Mucosa of descending colon (tissue), 3 donors: Measurements from ENCODE around the gene ALKBH8. TPM values are rescaled to one million over a fixed set of nuclear protein-coding genes. Genes with fewer than 3 reads are reported as not detected.
"Not testable (repeated sequence)": the region's sequence is repeated elsewhere in the genome, so short reads cannot be mapped to it uniquely, and the experiment has no call there.

ENCODE experiments used
- ATAC-seq: fragments of 200-7000 bp; cut with Tn5 transposase; one replicate; pipeline ENCODE4 v1.9.1; 2020; ENCODE audit warnings: mild to moderate bottlenecking, moderate library complexity
- DNase-seq, 3 donors: peaks; one replicate each; pipeline ENCODE4 v3.0.0-alpha.2; 2020
- H3K36me3 ChIP-seq: fragments of 200-600 bp; one replicate; pipeline ENCODE4 v1.8.0; 2021; ENCODE audit warnings: low read depth, mild to moderate bottlenecking
- H3K4me1 ChIP-seq: fragments of 200-600 bp; one replicate; pipeline ENCODE4 v1.8.0; 2021; ENCODE audit warnings: low read depth, mild to moderate bottlenecking
- H3K4me3 ChIP-seq: fragments of 200-600 bp; one replicate; pipeline ENCODE4 v1.8.0; 2021; ENCODE audit warnings: mild to moderate bottlenecking
- H3K9me3 ChIP-seq: fragments of 200-600 bp; one replicate; pipeline ENCODE4 v1.8.0; 2021; ENCODE audit warnings: mild to moderate bottlenecking
- intact Hi-C, 2 donors: fragments of 100-400 bp; cut with DNase I in 1 of 2; cut with micrococcal nuclease in 1 of 2; formaldehyde crosslinking; loops; one replicate each; pipeline versions ENCODE4 v1.11.0 to v1.11.1; 2022; cut with DNase I, micrococcal nuclease
- total RNA-seq, 3 donors: library from RNA; stranded (reverse); fragmentation: NEBNext Ultra II Directional in 2 of 3; extraction: Animal tissue kit (Norgen Biotek cat#: 25700) in 2 of 3; gene quantifications; one replicate each; pipeline versions ENCODE4 v1.2.1 to v1.2.4, GENCODE V29; 2021 to 2023
- TF ChIP-seq, protein P1 (sequence below): fragments of 200-600 bp; IDR thresholded peaks from one replicate; pipeline ENCODE4 v1.8.0; 2022; ENCODE audit warnings: antibody characterized with exemption, mild to moderate bottlenecking
- donor health status: DM: no; HTN: no; CAD: no; lungs with moderate emphysema.
- donor health status: DM: no; HTN: no; CAD: no.
- donor health status: DM: no; HTN: yes; CAD: no.

Gene ALKBH8
- total RNA-seq, 3 donors from 2014 or later: 5.3 to 6.1 (median 6.0) TPM

DNA sequence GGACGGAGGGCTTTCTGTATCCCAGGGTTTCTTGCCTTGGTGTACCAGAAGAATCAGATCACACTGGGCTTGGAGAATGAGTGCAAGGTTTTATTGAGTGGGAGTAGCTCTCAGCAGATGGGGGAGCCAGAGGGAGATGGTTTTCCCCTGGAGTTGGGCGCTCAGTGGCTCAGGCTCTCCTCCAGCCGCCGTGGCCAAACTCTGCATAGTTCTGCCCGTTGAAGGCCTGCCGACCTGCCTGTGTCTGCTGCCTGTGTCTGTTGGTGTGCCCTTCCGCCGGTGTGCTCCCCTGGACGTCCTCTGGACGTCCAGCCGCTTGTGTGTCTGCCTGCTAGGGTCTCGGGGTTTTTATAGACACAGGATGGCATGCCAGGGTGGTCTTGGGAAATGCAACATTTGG lies 4.5 kb upstream of the ALKBH8 start:
- Histone ChIP-seq H3K36me3 (no peaks in the 10 kb centered on the region), H3K9me3 (no peaks in the 10 kb centered on the region), H3K4me3 (no peak overlapping the region), H3K4me1 (no peaks in the 10 kb centered on the region)
- no peak for ATAC-seq
- intact Hi-C loops: loop anchor here in 1 of 2 donors (10.0 kb wide), 1 partner anchor 115 kb away; no protein-coding TSS in a partner anchor
- no peak for DNase-seq
- TF ChIP-seq, protein P1, sequence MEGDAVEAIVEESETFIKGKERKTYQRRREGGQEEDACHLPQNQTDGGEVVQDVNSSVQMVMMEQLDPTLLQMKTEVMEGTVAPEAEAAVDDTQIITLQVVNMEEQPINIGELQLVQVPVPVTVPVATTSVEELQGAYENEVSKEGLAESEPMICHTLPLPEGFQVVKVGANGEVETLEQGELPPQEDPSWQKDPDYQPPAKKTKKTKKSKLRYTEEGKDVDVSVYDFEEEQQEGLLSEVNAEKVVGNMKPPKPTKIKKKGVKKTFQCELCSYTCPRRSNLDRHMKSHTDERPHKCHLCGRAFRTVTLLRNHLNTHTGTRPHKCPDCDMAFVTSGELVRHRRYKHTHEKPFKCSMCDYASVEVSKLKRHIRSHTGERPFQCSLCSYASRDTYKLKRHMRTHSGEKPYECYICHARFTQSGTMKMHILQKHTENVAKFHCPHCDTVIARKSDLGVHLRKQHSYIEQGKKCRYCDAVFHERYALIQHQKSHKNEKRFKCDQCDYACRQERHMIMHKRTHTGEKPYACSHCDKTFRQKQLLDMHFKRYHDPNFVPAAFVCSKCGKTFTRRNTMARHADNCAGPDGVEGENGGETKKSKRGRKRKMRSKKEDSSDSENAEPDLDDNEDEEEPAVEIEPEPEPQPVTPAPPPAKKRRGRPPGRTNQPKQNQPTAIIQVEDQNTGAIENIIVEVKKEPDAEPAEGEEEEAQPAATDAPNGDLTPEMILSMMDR: no peak

DNA sequence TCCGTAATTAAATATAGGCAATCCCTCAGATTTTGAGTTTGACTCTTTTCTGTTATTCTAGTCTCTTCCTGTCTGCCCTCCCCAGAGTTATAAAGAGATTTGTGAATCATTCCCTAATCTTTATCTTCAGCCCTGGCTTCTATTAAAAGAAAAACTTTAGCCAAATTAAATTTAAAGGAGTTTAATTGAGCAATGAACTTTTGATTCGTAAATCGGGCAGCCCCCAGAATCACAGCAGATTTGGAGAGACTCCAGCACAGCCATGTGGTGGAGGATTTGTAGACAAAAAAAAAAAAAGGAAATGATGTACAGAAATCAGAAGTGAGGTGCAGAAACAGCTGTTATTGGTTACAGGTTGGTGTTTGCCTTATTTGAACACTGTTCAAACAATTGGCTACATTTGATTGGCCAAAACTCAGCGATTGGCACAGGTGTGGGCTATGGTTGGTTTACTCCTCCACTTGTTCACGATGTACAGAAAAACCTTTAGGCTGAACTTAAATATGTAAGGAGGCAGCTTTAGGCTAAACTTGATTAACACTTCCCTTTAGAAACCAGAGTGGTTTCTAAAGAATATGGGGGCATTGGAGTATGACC lies 2.3 kb upstream of the ALKBH8 start:
- no peaks in the 10 kb centered on the region for H3K4me1 ChIP-seq
- intact Hi-C loops: no loop called here
- ATAC-seq (no peak), DNase-seq (no peak)
- TF ChIP-seq, protein P1: no peak
- H3K4me3 ChIP-seq: no peak overlapping the region
- H3K36me3 ChIP-seq: no peaks in the 10 kb centered on the region
- H3K9me3 ChIP-seq: no peaks in the 10 kb centered on the region

DNA sequence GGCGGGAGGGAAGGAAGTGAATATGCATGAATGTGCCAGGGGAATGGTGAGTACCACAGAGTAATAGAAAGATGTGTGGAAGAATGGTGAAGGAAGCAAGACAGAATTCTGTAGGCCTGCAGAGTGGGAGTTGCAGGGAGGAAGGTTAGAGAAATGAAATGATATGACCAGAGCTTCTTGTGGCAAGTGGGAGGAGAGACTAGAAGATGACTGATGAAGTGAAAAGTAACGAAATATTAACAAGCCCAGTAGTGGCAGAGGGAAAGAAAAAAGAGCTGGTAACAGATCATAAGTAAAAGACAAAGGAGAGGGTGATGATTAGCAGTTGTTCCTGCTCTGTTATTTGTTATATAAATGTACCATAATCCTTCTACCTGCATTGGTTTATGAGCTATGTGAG lies 1.0 kb upstream of the ALKBH8 start:
- Histone ChIP-seq H3K36me3 (no peaks in the 10 kb centered on the region), H3K9me3 (no peaks in the 10 kb centered on the region), H3K4me3 (no peak overlapping the region), H3K4me1 (no peaks in the 10 kb centered on the region)
- TF ChIP-seq, protein P1: no peak
- no peak for ATAC-seq
- intact Hi-C loops: no loop called here
- no peak for DNase-seq

DNA sequence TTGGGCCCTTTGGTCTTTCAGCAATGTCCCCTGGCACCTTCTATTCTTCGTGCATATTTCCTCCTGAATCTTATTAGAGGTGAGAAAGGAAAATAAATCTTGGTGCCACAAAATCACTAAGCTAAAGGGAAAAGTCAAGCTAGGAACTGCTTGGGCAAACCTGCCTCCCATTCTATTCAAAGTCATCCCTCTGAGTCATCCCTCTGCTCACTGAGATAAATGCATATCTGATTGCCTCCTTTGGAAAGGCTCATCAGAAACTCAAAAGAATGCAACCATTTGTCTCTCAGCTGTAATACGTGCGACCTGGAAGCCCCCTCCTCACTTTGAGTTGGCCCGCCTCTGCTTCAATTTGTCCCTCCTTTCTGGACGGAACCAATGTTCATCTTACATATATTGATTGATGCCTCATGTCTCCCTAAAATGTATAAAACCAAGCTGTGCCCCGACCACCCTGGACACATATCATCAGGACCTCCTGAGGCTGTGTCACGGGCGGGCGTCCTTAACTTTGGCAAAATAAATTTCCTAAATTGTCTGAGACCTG lies 493 bp upstream of the ALKBH8 start:
- DNase-seq, H3K9me3 ChIP-seq, ATAC-seq, H3K4me1 ChIP-seq, intact Hi-C loops, H3K36me3 ChIP-seq: not testable (repeated sequence)
- peak overlapping the region; percentile 53 for H3K4me3 ChIP-seq

DNA sequence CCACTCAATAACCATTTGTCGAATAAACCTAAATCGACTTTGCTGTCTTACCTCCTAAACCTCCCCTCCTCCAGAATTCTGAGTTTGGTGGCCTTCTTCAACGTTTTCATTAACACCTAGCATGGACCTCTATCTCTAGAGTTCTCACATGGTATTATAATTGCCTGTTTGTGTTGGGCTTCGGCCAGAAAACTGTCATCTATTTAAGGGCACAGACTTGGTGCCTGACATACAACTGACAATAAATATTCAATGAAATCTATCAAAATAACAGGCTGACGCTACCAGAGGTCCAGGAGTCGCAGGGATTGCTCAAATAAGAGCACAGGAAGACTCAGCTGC lies 687 bp downstream of the ALKBH8 start:
- ATAC-seq: peak; percentile 40
- no peaks in the 10 kb centered on the region for H3K36me3 ChIP-seq
- H3K4me3 ChIP-seq: peak overlapping the region; percentile 53
- H3K4me1 ChIP-seq: no peaks in the 10 kb centered on the region
- intact Hi-C loops: no loop called here
- peak in 1 of 3 donors; percentile 65 for DNase-seq
- TF ChIP-seq, protein P1: no peak
- H3K9me3 ChIP-seq: no peaks in the 10 kb centered on the region

DNA sequence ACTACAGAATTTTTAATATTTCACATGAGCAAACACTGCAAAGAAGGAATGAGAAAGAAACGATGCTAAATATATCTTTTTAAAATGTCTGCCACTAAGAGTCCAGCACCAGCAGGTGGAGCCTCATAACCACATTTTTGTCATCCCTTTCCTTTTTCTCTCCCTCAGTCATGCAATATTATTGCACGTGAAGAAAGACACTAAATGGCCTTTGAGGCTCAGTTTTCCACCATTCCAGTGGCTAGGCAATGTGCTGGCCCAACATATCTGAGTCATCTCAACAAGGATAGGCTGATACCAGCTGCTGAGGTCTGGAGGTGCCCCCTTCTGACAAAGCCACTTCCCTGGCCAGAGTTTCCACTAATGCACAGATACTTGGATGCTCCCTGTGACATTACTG lies 1.8 kb downstream of the ALKBH8 start:
- peak; percentile 15 for ATAC-seq
- no peaks in the 10 kb centered on the region for H3K36me3 ChIP-seq

More for the DNA sequence above, 1.8 kb downstream of the ALKBH8 start:
- intact Hi-C loops: no loop called here
- no peaks in the 10 kb centered on the region for H3K4me1 ChIP-seq
- no peak overlapping the region for H3K4me3 ChIP-seq
- no peaks in the 10 kb centered on the region for H3K9me3 ChIP-seq
- peak in 1 of 3 donors; percentile 47 for DNase-seq
- TF ChIP-seq, protein P1: no peak
